Activated T-cell treated with anti-CD3 and anti-CD28 coated beads, Interleukin-2, amount 50 U/mL, for 72 hours (primary cell): ENCODE data around the gene RRAS2. TPM values are rescaled to one million over a fixed set of nuclear protein-coding genes. Genes with fewer than 3 reads are reported as not detected.
"Not testable (repeated sequence)": the region's sequence is repeated elsewhere in the genome, so short reads cannot be mapped to it uniquely, and the experiment has no call there.

Experiments used
- ATAC-seq, 2 donors: fragments of 150-1000 bp; cut with Tn5 transposase; replicated peaks in 1 of 2; 2 replicates each; pipeline ENCODE4 v1.10.0; 2021; ENCODE audit warnings: moderate library complexity in 2 of 2, mild to moderate bottlenecking in 1 of 2
- DNase-seq, 2 donors: peaks; one replicate each; pipeline ENCODE4 v3.0.0; 2021 to 2022; ENCODE audit warnings: mixed read lengths in 1 of 2
- H3K27ac Mint-ChIP-seq: one replicate; pipeline ENCODE4 v1.8.0; 2022; ENCODE audit warnings: mild to moderate bottlenecking, moderate library complexity, mixed read lengths
- H3K27me3 Mint-ChIP-seq: one replicate; pipeline ENCODE4 v1.8.0; 2022; ENCODE audit warnings: low read depth, mixed read lengths
- H3K36me3 Mint-ChIP-seq, 2 donors: one replicate each; pipeline ENCODE4 v1.8.0; 2022; ENCODE audit warnings: mixed read lengths in 2 of 2, mild to moderate bottlenecking in 1 of 2; ENCODE audit not compliant: insufficient read depth in 2 of 2
- H3K4me1 Mint-ChIP-seq: one replicate; pipeline ENCODE4 v1.8.0; 2022; ENCODE audit warnings: low read depth, mixed read lengths
- H3K4me3 Mint-ChIP-seq, 2 donors: one replicate each; pipeline ENCODE4 v1.8.0; 2022; ENCODE audit warnings: mild to moderate bottlenecking in 2 of 2, mixed read lengths in 2 of 2, moderate library complexity in 2 of 2
- H3K9me3 Mint-ChIP-seq, 2 donors: one replicate each; pipeline ENCODE4 v1.8.0; 2022; ENCODE audit warnings: mixed read lengths in 2 of 2
- total RNA-seq, 2 donors: library from RNA; stranded (reverse); gene quantifications; one replicate each; pipeline ENCODE4 v1.2.3, GENCODE V29; 2022

Gene RRAS2
- total RNA-seq, 2 donors from 2014 or later = 59.2 to 64.2 TPM

DNA sequence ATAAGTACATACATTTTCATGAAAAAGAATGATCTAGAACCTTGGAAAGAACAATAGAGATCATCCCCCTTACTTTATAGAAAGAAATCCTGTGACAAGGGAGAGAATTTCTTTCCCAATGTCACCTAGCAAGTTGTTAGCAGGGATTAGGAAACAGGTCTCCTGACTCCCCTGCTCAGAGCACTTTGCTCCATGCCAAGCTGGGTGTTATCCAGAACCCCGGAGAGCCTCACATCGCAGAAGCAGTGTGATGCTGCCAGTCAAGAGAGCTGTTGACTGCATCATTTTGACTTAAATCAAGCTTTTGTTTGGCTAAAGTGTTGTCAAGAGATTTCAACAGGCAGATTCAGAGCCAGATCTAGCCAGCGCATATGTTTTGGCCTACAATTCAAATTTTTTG, 3.6 kb upstream of the RRAS2 start:
- Mint-ChIP-seq H3K27ac (no peak overlapping the region), H3K36me3 (peaks cover 2 to 4% of the 10 kb centered on the region in 2 donors), H3K27me3 (peaks cover 10% of the 10 kb centered on the region), H3K4me1 (peaks cover 24% of the 10 kb centered on the region), H3K4me3 (no peak overlapping the region), H3K9me3 (no peaks in the 10 kb centered on the region)
- DNase-seq = no peak
- no peak for ATAC-seq

DNA sequence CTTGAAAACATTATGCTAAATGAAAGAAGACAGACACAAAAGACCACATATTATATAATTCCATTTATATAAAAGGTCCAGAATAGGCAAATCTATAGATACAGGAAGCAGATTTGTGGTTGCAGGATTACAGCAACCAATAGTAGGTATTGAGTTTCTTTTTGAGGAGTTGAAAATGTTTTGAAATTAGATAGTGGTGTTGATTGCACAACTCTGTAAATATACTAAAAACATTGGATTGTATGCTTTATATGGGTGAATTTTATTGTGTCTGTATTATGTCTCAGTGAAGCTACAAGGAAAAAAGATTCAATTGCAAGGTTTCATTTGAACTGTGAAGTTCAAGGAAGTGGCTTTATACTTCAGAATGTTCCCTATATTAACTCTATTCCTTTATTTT, 3.0 kb upstream of the RRAS2 start:
- peaks cover 10% of the 10 kb centered on the region for H3K27me3 Mint-ChIP-seq
- H3K27ac Mint-ChIP-seq = no peak overlapping the region
- H3K4me3 Mint-ChIP-seq = no peak overlapping the region
- DNase-seq (no peak), ATAC-seq (no peak)
- peaks cover 30% of the 10 kb centered on the region for H3K4me1 Mint-ChIP-seq
- H3K9me3 Mint-ChIP-seq = no peaks in the 10 kb centered on the region
- H3K36me3 Mint-ChIP-seq = peaks cover 2 to 5% of the 10 kb centered on the region in 2 donors

DNA sequence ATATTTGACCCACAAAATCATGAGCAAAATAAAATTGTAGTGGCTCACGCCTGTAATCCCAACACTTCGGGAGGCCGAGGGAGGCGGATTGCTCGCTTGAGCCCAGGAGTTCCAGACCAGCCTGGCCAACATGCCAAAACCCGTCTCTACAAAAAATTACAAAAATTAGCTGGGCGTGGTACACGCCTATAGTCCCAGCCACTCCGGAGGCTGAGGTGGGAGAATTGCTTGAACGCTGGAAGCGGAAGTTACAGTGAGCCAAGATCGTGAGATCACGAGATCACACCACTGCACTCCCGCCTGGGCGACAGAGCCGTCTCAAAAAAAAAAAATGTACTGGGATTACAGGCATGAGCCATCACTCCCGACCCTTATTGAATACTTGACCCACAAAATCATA, 2.0 kb upstream of the RRAS2 start:
- H3K4me1 Mint-ChIP-seq = peaks cover 40% of the 10 kb centered on the region
- peaks cover 2 to 5% of the 10 kb centered on the region in 2 donors for H3K36me3 Mint-ChIP-seq
- DNase-seq = no peak
- H3K27ac Mint-ChIP-seq = no peak overlapping the region
- H3K9me3 Mint-ChIP-seq = no peaks in the 10 kb centered on the region
- ATAC-seq = no peak
- H3K4me3 Mint-ChIP-seq = no peak overlapping the region
- peaks cover 10% of the 10 kb centered on the region for H3K27me3 Mint-ChIP-seq

DNA sequence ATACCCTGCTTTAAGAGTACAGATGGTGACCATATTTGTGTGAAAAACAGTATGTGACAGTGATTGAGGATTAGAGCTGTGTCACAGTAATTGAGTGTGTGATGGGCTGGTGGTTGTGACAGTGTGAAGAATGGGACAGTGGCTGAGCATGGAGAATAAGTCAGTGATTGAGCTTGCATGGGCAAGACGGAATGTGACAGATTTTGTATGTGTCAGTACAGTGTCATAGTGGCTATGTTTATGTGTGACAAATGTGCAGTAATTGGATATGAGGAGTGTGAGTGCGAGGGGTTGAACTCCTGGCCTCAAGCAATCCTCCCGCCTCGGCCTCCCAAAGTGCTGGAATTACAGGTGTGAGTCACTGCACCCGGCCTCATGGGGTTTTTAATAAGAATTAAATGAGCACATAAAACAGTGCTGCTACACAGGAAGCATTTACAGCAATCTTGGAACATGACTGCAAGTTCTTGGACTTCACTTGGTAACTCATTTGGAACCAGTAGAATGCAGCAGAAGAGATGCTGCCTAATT, 583 bp upstream of the RRAS2 start:
- Mint-ChIP-seq H3K4me1 (peaks cover 50% of the 10 kb centered on the region), H3K27ac (no peak overlapping the region), H3K9me3 (no peaks in the 10 kb centered on the region), H3K27me3 (peaks cover 10% of the 10 kb centered on the region), H3K4me3 (peak overlapping the region; percentile 75 to 81), H3K36me3 (peaks cover 2 to 5% of the 10 kb centered on the region in 2 donors)
- no peak for DNase-seq
- ATAC-seq = no peak

DNA sequence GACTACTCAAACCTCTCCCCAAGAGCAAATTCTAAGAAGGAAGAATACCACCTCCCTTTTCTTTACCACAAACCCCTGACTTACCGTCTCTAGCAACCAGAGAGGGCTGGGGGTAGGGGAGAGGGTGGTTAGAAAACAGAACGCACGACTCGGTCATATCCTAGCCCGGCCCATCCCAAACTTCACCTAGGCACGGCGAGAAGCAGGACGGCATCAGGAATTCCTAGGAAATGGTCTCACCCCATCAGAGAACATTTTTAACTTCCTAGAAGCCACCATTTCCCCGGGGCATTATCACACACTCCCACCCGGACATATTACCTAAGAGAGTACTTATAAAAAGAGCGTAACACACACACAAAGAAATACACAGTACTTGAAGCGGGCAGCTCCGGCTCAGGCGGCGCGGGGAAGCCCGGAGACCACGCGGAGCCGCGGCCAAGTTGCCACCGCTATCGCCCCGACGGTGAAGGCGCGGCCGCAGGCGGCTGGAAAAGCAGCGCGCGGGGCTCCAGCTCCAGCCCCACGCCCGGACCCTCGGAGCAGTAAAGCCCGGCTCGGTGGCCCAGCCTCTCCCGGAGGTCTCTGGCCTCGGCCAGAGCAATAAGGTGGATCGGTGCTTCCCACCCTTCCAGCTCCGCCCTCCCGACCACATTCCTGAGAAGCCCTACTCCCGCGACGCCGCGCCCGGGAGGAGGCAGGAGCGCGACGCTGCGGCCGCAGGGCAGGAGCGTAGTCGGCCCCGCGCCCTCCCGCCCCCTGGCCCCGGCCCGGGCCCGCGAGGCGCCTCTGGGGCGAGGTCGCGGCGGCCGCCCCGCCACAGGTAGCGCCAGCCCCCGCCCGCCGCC, 878 bp downstream of the RRAS2 start:
- Mint-ChIP-seq H3K36me3 (peaks cover 2 to 10% of the 10 kb centered on the region in 2 donors), H3K4me3 (peak overlapping the region; percentile 97 to 100), H3K9me3 (no peaks in the 10 kb centered on the region), H3K27ac (peak overlapping the region; percentile 98), H3K4me1 (peaks cover 64% of the 10 kb centered on the region), H3K27me3 (peaks cover 10% of the 10 kb centered on the region)
- DNase-seq = peak; percentile 50 to 56
- ATAC-seq = peak; percentile 67 to 75

DNA sequence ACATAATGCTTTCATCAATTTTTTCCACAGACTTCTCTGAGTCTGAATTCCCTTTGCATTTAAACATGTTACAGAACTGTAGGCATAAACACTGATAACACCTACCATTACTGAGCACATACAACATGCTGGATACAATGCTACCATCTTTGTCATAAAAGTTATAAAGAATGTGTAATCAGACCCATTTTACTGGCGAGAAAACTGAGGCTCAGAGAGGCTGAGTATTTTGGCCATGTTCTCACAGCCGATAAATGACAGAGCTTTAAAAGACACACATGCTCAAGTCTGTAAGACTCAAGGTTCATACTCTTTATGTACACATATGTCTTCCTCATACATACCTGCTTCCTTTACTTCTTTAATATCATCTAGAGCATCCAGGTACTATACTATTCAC, 2.6 kb downstream of the RRAS2 start:
- Mint-ChIP-seq H3K9me3 (no peaks in the 10 kb centered on the region), H3K4me1 (peaks cover 56% of the 10 kb centered on the region), H3K27ac (no peak overlapping the region), H3K27me3 (peaks cover 10% of the 10 kb centered on the region), H3K36me3 (peaks cover 2 to 10% of the 10 kb centered on the region in 2 donors), H3K4me3 (peak overlapping the region; percentile 97 to 100)
- DNase-seq (no peak), ATAC-seq (no peak)

DNA sequence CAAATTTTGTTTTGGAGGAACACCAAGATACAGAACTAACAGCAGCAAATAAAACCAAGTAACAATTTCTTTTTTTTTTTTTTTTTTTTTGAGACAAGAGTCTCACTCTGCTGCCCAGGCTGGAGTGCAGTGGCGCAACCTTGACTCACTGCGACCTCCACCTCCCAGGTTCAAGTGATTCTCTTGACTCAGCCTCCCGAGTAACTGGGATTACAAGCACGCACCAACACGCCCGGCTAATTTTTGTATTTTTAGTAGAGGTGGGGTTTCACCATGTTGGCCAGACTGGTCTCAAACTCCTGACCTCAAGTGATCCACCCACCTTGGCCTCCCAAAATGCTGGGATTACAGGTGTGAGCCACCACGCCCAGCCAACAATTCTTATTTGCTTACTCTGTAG, 4.4 kb downstream of the RRAS2 start:
- DNase-seq, H3K27ac Mint-ChIP-seq, ATAC-seq, H3K9me3 Mint-ChIP-seq, H3K36me3 Mint-ChIP-seq, H3K27me3 Mint-ChIP-seq: not testable (repeated sequence)
- Mint-ChIP-seq H3K4me1 (peaks cover 51% of the 10 kb centered on the region), H3K4me3 (peak overlapping the region in 1 of 2 donors; percentile 9)

DNA sequence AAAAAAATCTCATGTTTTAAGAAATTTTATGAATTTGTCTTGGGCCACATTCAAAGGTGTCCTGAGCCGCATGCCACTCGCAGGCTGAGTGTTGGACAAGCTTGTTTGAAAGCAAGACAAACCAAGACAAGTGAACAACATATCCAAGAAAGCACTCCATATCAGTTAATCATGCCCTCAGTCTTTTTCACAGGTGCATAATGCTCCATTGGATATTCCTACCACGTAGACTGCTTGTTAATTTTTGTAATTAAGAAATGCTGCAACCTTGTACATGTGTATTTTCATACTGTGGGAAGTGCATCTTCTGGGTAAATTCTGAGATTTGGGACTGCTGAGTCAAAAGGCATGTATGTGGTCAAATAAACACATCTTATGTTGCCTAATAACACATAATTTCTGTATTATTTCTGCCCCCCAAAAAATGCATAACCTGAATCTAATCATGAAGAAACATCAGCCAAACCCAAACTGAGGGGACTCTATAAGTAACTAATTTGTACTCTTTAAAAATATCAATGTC, 8.2 kb downstream of the RRAS2 start:
- ATAC-seq (no peak), DNase-seq (no peak)
- Mint-ChIP-seq H3K27ac (no peak overlapping the region), H3K4me1 (peaks cover 28% of the 10 kb centered on the region), H3K4me3 (no peak overlapping the region), H3K36me3 (peaks cover 11 to 20% of the 10 kb centered on the region in 2 donors), H3K9me3 (peaks cover 0 to 7% of the 10 kb centered on the region in 2 donors), H3K27me3 (no peaks in the 10 kb centered on the region)

DNA sequence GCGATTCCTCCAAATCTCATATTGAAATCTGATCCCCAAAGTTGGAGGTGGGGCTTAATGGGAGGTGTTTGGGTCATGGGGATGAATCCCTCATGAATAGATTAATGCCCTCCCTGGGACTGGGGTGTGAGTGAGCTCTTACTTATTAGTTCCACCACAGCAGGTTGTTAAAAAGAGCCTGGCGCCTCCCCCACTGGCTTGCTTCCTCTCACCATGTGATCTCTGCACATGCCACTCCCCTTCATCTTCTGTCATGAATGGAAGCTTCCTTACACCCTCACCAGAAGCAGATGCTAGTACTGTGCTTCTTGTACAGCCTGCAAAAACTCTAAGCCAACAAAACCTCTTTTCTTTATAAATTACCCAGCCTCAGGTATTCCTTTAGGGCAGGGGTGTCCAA, 8.8 kb downstream of the RRAS2 start:
- DNase-seq (no peak), ATAC-seq (no peak)
- Mint-ChIP-seq H3K9me3 (peaks cover 0 to 9% of the 10 kb centered on the region in 2 donors), H3K4me3 (no peak overlapping the region), H3K4me1 (peaks cover 29% of the 10 kb centered on the region), H3K27me3 (no peaks in the 10 kb centered on the region), H3K36me3 (peaks cover 11 to 25% of the 10 kb centered on the region in 2 donors), H3K27ac (no peak overlapping the region)

DNA sequence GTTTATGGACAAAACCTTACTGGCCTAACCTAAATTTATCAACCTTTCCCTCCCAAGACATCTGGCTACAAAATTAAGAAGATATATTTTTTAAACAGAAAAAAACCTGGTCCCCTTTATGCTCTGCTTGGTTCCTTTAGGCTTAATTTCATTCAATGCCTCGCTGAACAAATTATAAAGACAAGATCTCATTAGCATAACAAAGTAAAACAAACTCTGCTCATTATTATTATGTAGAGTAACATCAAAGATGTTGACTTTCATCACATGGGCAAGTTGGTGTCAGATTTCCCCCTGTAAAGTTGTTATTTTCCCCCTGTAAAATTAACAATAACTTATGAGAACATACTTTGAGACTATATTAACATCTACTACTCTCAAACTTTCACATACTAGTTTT, 11.0 kb downstream of the RRAS2 start:
- H3K4me1 Mint-ChIP-seq = peaks cover 24% of the 10 kb centered on the region
- H3K4me3 Mint-ChIP-seq = no peak overlapping the region
- peaks cover 0 to 10% of the 10 kb centered on the region in 2 donors for H3K9me3 Mint-ChIP-seq
- H3K27me3 Mint-ChIP-seq = no peaks in the 10 kb centered on the region
- peaks cover 11 to 30% of the 10 kb centered on the region in 2 donors for H3K36me3 Mint-ChIP-seq
- DNase-seq = no peak
- peak overlapping the region; percentile 75 for H3K27ac Mint-ChIP-seq
- no peak for ATAC-seq

DNA sequence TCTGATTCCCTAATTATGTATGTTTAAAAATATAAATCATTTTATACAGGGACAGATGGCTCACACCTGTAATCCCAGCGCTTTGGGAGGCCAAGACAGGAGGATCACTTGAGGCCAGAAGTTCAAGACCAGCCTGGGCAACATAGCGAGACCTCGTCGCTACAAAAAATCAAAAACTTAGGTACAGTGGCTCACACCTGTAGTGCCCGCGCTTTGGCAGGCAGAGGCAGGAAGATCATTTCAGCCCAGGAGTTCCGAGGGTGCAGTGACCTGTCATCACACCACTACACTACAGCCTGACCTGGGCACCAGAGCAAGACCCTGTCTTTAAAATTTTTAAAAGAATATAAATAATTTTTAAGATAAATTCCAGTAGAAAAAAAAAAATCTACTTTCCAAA, 11.5 kb downstream of the RRAS2 start:
- H3K4me3 Mint-ChIP-seq = no peak overlapping the region

DNA sequence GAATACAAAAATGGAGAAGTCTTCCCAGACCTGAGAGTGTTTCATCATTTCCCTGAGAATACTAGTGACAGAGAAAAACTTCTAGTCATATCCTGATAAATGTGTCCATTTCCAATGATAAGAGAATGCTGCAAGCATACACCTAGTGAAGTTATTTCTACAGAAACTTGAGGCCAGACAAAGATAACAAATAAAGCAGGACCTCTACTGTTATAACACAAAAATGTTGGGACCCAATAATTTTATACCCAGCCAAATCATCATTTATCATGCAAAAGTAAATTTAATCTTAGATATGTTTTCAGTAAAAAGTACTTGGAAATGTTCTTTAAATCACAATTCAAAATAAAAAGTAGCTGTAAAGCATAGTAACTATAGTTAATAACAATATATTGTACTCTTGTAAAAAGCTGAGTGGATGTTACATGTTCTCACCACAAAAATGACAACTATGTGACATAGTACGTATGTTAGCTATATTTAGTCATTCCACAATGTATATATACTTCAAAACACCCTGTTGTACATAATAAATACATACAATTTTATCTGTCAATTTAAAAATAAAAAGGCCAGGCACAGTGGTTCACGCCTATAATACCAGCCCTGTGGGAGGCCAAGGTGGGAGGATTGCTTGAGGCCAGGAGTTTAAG, 12.6 kb downstream of the RRAS2 start:
- peaks cover 11 to 30% of the 10 kb centered on the region in 2 donors for H3K36me3 Mint-ChIP-seq
- no peak overlapping the region for H3K4me3 Mint-ChIP-seq
- H3K4me1 Mint-ChIP-seq = peaks cover 38% of the 10 kb centered on the region
- DNase-seq = no peak
- H3K27me3 Mint-ChIP-seq = no peaks in the 10 kb centered on the region
- H3K27ac Mint-ChIP-seq = no peak overlapping the region
- no peak for ATAC-seq
- H3K9me3 Mint-ChIP-seq = peaks cover 0 to 10% of the 10 kb centered on the region in 2 donors

More for the DNA sequence above, 11.5 kb downstream of the RRAS2 start:
- no peak for ATAC-seq
- H3K27ac Mint-ChIP-seq = no peak overlapping the region
- peaks cover 0 to 10% of the 10 kb centered on the region in 2 donors for H3K9me3 Mint-ChIP-seq
- peaks cover 11 to 30% of the 10 kb centered on the region in 2 donors for H3K36me3 Mint-ChIP-seq
- DNase-seq = no peak
- H3K27me3 Mint-ChIP-seq = no peaks in the 10 kb centered on the region
- H3K4me1 Mint-ChIP-seq = peaks cover 28% of the 10 kb centered on the region

DNA sequence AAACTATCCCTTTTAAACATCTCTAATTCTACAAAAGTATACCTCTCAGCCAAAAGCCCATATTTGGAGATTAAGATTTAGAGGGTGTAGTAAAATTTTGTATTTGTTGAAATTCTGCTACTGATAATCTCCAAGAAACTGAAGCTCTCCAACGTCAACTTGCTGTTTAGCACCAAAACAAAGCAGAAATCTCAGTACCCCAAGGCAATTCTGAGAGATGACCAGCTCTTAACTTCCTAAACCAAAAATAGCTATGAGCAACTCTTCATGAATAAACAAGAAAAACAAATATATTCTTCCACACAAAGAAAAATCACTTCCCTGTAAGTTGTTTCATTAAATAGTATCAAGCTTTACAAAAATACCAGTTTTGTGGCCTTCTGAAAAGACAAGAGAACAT, 13.3 kb downstream of the RRAS2 start:
- H3K36me3 Mint-ChIP-seq = peaks cover 10 to 30% of the 10 kb centered on the region in 2 donors
- no peak for ATAC-seq
- peaks cover 45% of the 10 kb centered on the region for H3K4me1 Mint-ChIP-seq
- H3K9me3 Mint-ChIP-seq = peaks cover 0 to 10% of the 10 kb centered on the region in 2 donors
- DNase-seq = no peak
- no peaks in the 10 kb centered on the region for H3K27me3 Mint-ChIP-seq
- no peak overlapping the region for H3K27ac Mint-ChIP-seq
- H3K4me3 Mint-ChIP-seq = no peak overlapping the region
